Epithelial cell of umbilical artery (primary cell): ENCODE results near the gene ZNF512. TPM values are rescaled to one million over a fixed set of nuclear protein-coding genes. Genes with fewer than 3 reads are reported as not detected.

Experiments
- total RNA-seq: library from RNA; depleted of rRNA; stranded (reverse); fragments of >200 nt; gene quantifications from 2 replicates; pipeline ENCODE4 v1.2.3, GENCODE V29; 2014

Gene ZNF512, protein sequence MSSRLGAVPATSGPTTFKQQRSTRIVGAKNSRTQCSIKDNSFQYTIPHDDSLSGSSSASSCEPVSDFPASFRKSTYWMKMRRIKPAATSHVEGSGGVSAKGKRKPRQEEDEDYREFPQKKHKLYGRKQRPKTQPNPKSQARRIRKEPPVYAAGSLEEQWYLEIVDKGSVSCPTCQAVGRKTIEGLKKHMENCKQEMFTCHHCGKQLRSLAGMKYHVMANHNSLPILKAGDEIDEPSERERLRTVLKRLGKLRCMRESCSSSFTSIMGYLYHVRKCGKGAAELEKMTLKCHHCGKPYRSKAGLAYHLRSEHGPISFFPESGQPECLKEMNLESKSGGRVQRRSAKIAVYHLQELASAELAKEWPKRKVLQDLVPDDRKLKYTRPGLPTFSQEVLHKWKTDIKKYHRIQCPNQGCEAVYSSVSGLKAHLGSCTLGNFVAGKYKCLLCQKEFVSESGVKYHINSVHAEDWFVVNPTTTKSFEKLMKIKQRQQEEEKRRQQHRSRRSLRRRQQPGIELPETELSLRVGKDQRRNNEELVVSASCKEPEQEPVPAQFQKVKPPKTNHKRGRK
- total RNA-seq: 26.6 and 67.0 TPM in 2 replicates

DNA sequence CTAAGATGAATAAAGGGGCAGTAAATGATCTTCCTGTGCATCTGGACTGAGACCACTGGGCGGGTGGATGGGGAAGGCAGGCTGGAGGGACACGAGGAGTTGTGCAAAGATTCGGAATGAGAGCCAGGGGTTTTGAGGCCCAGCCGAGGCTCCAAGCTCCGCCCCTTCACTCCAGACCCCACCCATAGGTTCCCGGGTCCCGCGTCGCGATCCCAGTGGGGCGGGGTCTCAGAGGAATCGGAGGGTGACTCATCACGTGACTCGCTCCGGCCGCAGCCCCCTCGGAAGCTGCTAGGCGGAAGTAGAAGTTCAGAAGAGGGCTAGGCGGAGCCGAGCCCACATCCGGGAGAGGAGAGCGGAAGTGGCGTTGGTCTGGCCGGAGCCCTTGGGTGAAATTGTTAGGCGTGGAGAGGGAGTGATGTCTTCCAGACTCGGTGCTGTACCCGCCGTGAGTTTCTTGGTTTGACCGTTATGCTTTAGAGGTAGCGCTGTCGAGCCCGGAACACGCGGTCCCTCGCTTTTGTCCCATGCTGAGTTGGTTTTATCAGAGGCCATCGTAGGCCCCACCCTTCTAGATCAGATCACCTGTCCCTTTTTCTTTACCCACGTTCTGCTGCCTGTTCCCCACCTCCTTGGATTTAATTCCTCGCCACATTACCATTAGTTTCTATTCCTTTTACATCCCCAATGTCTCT, at the start of gene ZNF512:
TSS of gene ZNF512 (plus strand) at position 348 of the 695 bp plus-strand sequence. CDS start at position 419, 71 bp downstream.

DNA sequence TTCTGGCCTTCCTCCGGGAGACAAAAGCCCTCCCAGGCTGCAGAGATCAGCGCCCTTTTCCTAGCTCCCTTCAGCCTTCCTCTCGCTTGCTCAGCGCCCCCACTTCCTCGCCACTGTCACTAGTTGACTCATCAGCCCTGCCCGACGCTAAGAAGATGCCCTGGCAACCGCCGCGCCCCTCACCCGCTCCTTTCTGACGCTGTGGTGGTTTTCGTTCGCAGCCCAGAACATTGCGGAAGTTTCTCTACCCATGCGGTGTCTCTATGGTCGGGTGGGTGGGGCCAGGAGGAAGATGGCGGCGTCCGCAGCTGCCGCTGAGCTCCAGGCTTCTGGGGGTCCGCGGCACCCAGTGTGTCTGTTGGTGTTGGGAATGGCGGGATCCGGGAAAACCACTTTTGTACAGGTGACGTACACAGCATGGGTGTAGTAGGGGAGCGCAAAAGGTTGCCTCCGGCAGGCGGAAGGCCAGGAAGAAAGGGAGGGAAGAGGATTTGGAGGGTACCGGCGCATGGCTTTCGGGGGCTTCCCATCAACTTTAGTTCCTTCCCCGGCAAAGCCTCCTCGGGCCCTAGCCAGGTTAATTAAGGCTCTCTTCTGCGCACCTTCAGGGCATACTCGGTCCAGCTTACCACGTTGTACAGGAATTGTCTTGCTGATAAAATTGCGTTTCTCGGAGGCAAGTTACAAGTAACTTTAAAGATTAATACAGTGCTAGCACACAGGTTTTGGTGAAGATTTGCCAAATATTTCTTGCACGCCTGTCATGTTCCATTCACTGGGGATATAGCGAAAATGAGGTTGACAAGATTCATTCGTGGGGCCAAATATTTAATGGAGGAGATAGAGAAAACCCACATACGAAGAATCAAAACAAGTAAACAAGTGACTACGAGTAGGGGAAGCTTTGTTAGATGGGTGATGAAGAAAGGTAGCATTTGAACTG, 46.2 kb downstream of the ZNF512 start, which contains the start of the genes CCDC121 and GPN1:
TSS of gene CCDC121 (minus strand) at position 246 of the 943 bp plus-strand sequence. CDS start 1,213 bp downstream, outside the sequence.
TSS of gene GPN1 (plus strand) at position 284 of the 943 bp plus-strand sequence. CDS start at position 293, 9 bp downstream.

DNA sequence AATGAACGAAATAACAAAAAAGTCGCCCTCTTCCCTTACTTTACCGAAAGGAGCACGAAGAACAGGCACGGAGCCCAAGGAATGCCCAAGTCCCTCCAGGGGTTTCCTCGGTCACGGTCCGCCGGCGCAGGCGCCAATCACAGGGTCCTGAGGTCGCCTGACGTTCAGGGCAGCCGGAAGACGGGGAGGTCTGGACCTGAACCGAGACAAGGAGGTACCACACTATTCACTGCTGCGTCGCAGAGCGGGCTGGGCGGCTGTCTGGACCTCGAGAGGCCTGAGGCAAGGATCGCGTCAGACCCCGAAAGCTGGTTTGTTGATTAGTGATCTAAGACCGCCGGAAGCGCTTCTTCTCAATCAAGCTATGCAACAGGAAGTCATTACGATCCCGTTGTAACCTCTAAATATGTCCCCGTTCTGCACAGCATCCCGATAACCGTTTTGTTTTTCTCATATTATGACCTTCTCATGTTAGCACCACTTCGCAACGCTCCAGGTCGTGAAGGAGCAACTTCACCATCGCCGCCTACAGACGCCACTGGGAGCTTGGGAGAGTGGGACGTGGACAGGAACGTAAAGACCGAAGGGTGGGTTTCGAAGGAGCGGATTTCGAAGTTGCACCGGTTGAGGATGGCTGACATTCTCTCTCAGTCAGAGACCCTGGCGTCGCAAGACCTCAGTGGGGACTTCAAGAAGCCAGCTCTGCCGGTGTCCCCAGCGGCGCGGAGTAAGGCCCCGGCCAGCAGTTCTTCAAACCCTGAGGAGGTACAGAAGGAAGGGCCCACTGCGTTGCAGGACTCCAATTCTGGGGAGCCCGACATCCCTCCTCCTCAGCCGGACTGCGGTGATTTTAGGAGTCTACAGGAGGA, 80.7 kb downstream of the ZNF512 start, which contains the start of the genes SLC4A1AP and SUPT7L:
TSS of gene SLC4A1AP (plus strand) at position 605 of the 869 bp plus-strand sequence. CDS start at position 631, 26 bp downstream.
TSS of gene SUPT7L (minus strand) at position 330 of the 869 bp plus-strand sequence. CDS start 1,422 bp downstream, outside the sequence.

Other genes starting within 250 kb of the ZNF512 start
- gene GTF3C2, start 226.3 kb upstream of the ZNF512 start, total RNA-seq: 20.4 and 27.3 TPM in 2 replicates
- gene EIF2B4, start 212.7 kb upstream of the ZNF512 start, total RNA-seq: 29.6 and 35.9 TPM in 2 replicates
- 136 and 162 TPM in 2 replicates for gene SNX17, start 212.4 kb upstream of the ZNF512 start, total RNA-seq
- 5.8 and 7.8 TPM in 2 replicates for gene ZNF513, start 202.3 kb upstream of the ZNF512 start, total RNA-seq
- 131 and 148 TPM in 2 replicates for gene PPM1G, start 173.5 kb upstream of the ZNF512 start, total RNA-seq
- gene NRBP1, start 154.4 kb upstream of the ZNF512 start, total RNA-seq: 104 and 129 TPM in 2 replicates
- not detected in 2 replicates for gene KRTCAP3, start 140.7 kb upstream of the ZNF512 start, total RNA-seq
- 19.8 and 28.6 TPM in 2 replicates for gene IFT172, start 93.3 kb upstream of the ZNF512 start, total RNA-seq
- 19.5 and 36.1 TPM in 2 replicates for gene FNDC4, start 87.8 kb upstream of the ZNF512 start, total RNA-seq
- gene GCKR, start 86.2 kb upstream of the ZNF512 start, total RNA-seq: 3.2 and 8.8 TPM in 2 replicates
- 1.3 and 2.0 TPM in 2 replicates for gene CCDC121, start 46.0 kb downstream of the ZNF512 start, total RNA-seq
- gene GPN1, start 46.0 kb downstream of the ZNF512 start, total RNA-seq: 48.1 and 59.3 TPM in 2 replicates
- 12.6 and 17.2 TPM in 2 replicates for gene SUPT7L, start 80.6 kb downstream of the ZNF512 start, total RNA-seq
- gene SLC4A1AP, start 80.8 kb downstream of the ZNF512 start, total RNA-seq: 29.8 and 34.4 TPM in 2 replicates
- 120 and 149 TPM in 2 replicates for gene MRPL33, start 188.7 kb downstream of the ZNF512 start, total RNA-seq